Bronchial epithelial cell (primary cell): ENCODE measurements around the gene IGFBP1. TPM values are rescaled to one million over a fixed set of nuclear protein-coding genes. Genes with fewer than 3 reads are reported as not detected.
A peak's percentile ranks its signal among the peaks of the same experiment; 100 is the strongest.

Experiments
- DNase-seq: peaks from one replicate; pipeline ENCODE4 v3.0.0-alpha.2; 2010; ENCODE audit warnings: low read depth
- FAIRE-seq: peaks from 2 replicates; lab custom pipeline; 2011; peaks lifted over from hg19 to GRCh38; lab: Jason Lieb, UNC
- H3K27me3 ChIP-seq: 2 replicates; pipeline ENCODE4 v1.5.1; 2011; ENCODE audit warnings: low read length; ENCODE audit not compliant: control insufficient read depth, insufficient read depth
- H3K36me3 ChIP-seq: 2 replicates; pipeline ENCODE4 v1.5.1; 2011; ENCODE audit warnings: low read length; ENCODE audit not compliant: control insufficient read depth, insufficient read depth
- H3K4me3 ChIP-seq: 2 replicates; pipeline ENCODE4 v1.5.1; 2011; ENCODE audit warnings: mild to moderate bottlenecking, low read depth, low read length, control low read depth
- CTCF ChIP-seq: IDR thresholded peaks from 2 replicates; pipeline ENCODE4 v1.5.1; 2011; ENCODE audit warnings: mild to moderate bottlenecking, moderate library complexity, low read length, control low read depth, inconsistent platforms; ENCODE audit not compliant: insufficient read depth, severe bottlenecking
- total RNA-seq: library from RNA; depleted of rRNA; stranded (reverse); fragments of >200 nt; gene quantifications from 2 replicates; pipeline ENCODE4 v1.2.1, GENCODE V29; 2014

The IGFBP1 gene
- total RNA-seq, 1 donor from 2014 or later = under 0.01 TPM

- H3K27me3 ChIP-seq = peaks cover 18% of the 10 kb centered on the region
- H3K36me3 ChIP-seq = no peaks in the 10 kb centered on the region
- DNase-seq (peak; percentile 42), FAIRE-seq (no peak)
- no peak overlapping the region for H3K4me3 ChIP-seq
- TF ChIP-seq CTCF = peak; percentile 93
Measured at GRCh38 chr7:45917658-45918057, 29.4 kb downstream of the IGFBP1 start.

- no peaks in the 10 kb centered on the region for H3K36me3 ChIP-seq
- DNase-seq (no peak), FAIRE-seq (no peak)
- H3K4me3 ChIP-seq = no peak overlapping the region
- H3K27me3 ChIP-seq = peaks cover 18% of the 10 kb centered on the region
- no peak for TF ChIP-seq CTCF
Measured at GRCh38 chr7:45918556-45918955, 30.3 kb downstream of the IGFBP1 start.

- TF ChIP-seq CTCF = no peak
- Histone ChIP-seq H3K27me3 (peaks cover 18% of the 10 kb centered on the region), H3K36me3 (no peaks in the 10 kb centered on the region), H3K4me3 (no peak overlapping the region)
- DNase-seq (no peak), FAIRE-seq (no peak)
Measured at GRCh38 chr7:45919231-45919784, 31.0 kb downstream of the IGFBP1 start.

GRCh38 chr7:45919993-45920459 is 31.7 kb downstream of the IGFBP1 start:
- H3K27me3 ChIP-seq = peaks cover 18% of the 10 kb centered on the region
- no peak for TF ChIP-seq CTCF
- no peak for FAIRE-seq
- DNase-seq = no peak
- no peaks in the 10 kb centered on the region for H3K36me3 ChIP-seq
- peak overlapping the region; percentile 30 for H3K4me3 ChIP-seq

GRCh38 chr7:45920502-45921380 is 32.5 kb downstream of the IGFBP1 start, which contains the start of gene IGFBP3:
Gene IGFBP3 (minus strand): TSS chr7:45921272. CDS start chr7:45921140, 132 bp downstream.
- H3K27me3 ChIP-seq = peaks cover 18% of the 10 kb centered on the region
- peak within 1 kb of the TSS; percentile 30 for H3K4me3 ChIP-seq
- no peaks in the 10 kb centered on the region for H3K36me3 ChIP-seq
- FAIRE-seq (no peak), DNase-seq (no peak)
- no peak for TF ChIP-seq CTCF
